Osteocyte (in vitro differentiated cells): ENCODE data around the gene RASGEF1C. TPM values are rescaled to one million over a fixed set of nuclear protein-coding genes. Genes with fewer than 3 reads are reported as not detected.
A peak's percentile ranks its signal among the peaks of the same experiment; 100 is the strongest.

ENCODE experiments used
- DNase-seq: peaks from one replicate; pipeline ENCODE4 v3.0.0; 2021; ENCODE audit warnings: mixed read lengths; ENCODE audit not compliant: unreplicated experiment; ENCODE audit errors: extremely low spot score
- H3K27ac Mint-ChIP-seq: one replicate; pipeline ENCODE4 v1.8.0; 2021; ENCODE audit warnings: mild to moderate bottlenecking, mixed read lengths; ENCODE audit not compliant: unreplicated experiment
- H3K27me3 Mint-ChIP-seq: one replicate; pipeline ENCODE4 v1.8.0; 2021; ENCODE audit warnings: mixed read lengths; ENCODE audit not compliant: unreplicated experiment
- H3K36me3 Mint-ChIP-seq: one replicate; pipeline ENCODE4 v1.8.0; 2021; ENCODE audit warnings: mixed read lengths; ENCODE audit not compliant: unreplicated experiment
- H3K4me1 Mint-ChIP-seq: one replicate; pipeline ENCODE4 v1.8.0; 2021; ENCODE audit warnings: mixed read lengths; ENCODE audit not compliant: unreplicated experiment
- H3K4me3 Mint-ChIP-seq: one replicate; pipeline ENCODE4 v1.8.0; 2021; ENCODE audit warnings: mild to moderate bottlenecking, moderate library complexity, mixed read lengths; ENCODE audit not compliant: unreplicated experiment
- H3K9me3 Mint-ChIP-seq: one replicate; pipeline ENCODE4 v1.8.0; 2021; ENCODE audit warnings: mixed read lengths; ENCODE audit not compliant: unreplicated experiment
- total RNA-seq: library from RNA; stranded (reverse); gene quantifications from 2 replicates; pipeline ENCODE4 v1.2.1, GENCODE V29; 2021
- TF ChIP-seq, protein P1 (sequence below): fragments of 200-600 bp; sonication (generic); IDR thresholded peaks from 2 replicates; pipeline ENCODE4 v1.5.0; 2021; ENCODE audit warnings: antibody characterized with exemption, mild to moderate bottlenecking, moderate library complexity

Gene RASGEF1C
- total RNA-seq, 1 donor from 2014 or later, result not detected

- peak; percentile 56 for DNase-seq
- Mint-ChIP-seq H3K36me3 (no peaks in the 10 kb centered on the region), H3K4me1 (no peaks in the 10 kb centered on the region), H3K9me3 (peaks cover 15% of the 10 kb centered on the region), H3K27me3 (no peaks in the 10 kb centered on the region), H3K4me3 (no peak overlapping the region), H3K27ac (no peak overlapping the region)
- TF ChIP-seq, protein P1, sequence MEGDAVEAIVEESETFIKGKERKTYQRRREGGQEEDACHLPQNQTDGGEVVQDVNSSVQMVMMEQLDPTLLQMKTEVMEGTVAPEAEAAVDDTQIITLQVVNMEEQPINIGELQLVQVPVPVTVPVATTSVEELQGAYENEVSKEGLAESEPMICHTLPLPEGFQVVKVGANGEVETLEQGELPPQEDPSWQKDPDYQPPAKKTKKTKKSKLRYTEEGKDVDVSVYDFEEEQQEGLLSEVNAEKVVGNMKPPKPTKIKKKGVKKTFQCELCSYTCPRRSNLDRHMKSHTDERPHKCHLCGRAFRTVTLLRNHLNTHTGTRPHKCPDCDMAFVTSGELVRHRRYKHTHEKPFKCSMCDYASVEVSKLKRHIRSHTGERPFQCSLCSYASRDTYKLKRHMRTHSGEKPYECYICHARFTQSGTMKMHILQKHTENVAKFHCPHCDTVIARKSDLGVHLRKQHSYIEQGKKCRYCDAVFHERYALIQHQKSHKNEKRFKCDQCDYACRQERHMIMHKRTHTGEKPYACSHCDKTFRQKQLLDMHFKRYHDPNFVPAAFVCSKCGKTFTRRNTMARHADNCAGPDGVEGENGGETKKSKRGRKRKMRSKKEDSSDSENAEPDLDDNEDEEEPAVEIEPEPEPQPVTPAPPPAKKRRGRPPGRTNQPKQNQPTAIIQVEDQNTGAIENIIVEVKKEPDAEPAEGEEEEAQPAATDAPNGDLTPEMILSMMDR, result no peak
Observed at GRCh38 chr5:180109920-180110319, 99.1 kb downstream of the RASGEF1C start.

- DNase-seq, result no peak
- Mint-ChIP-seq H3K4me3 (no peak overlapping the region), H3K27ac (no peak overlapping the region), H3K9me3 (peaks cover 15% of the 10 kb centered on the region), H3K36me3 (no peaks in the 10 kb centered on the region), H3K27me3 (peaks cover 6% of the 10 kb centered on the region), H3K4me1 (no peaks in the 10 kb centered on the region)
- TF ChIP-seq, protein P1, result no peak
Observed at GRCh38 chr5:180107005-180107404, 102.0 kb downstream of the RASGEF1C start.

GRCh38 chr5:180105827-180106312, 103.1 kb downstream of the RASGEF1C start:
- Mint-ChIP-seq H3K9me3 (peaks cover 15% of the 10 kb centered on the region), H3K4me1 (no peaks in the 10 kb centered on the region), H3K27me3 (peaks cover 6% of the 10 kb centered on the region), H3K27ac (no peak overlapping the region), H3K36me3 (no peaks in the 10 kb centered on the region), H3K4me3 (no peak overlapping the region)
- DNase-seq, result no peak
- TF ChIP-seq, protein P1, result no peak

DNA sequence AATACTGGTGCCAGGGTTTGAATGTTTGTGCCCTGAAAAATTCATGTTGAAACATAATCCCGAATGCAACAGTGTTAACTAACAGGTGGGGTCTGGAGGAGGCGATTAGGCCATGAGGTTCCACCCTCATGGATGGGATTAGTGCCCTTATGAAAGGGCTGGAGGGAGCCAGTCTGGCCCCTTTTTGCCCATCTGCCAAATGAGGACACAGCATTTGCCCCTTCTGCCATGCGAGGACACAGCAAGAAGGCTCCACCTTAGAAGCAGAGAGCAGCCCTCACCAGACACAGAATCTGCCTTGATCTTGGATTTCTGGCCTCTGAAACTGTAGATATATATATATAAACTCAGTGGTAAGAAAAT, 104.9 kb downstream of the RASGEF1C start:
- H3K36me3 Mint-ChIP-seq, result no peaks in the 10 kb centered on the region
- peaks cover 6% of the 10 kb centered on the region for H3K27me3 Mint-ChIP-seq
- no peak overlapping the region for H3K4me3 Mint-ChIP-seq
- no peak overlapping the region for H3K27ac Mint-ChIP-seq
- no peaks in the 10 kb centered on the region for H3K4me1 Mint-ChIP-seq
- no peak for DNase-seq
- H3K9me3 Mint-ChIP-seq, result peaks cover 15% of the 10 kb centered on the region
- TF ChIP-seq, protein P1, result no peak

DNA sequence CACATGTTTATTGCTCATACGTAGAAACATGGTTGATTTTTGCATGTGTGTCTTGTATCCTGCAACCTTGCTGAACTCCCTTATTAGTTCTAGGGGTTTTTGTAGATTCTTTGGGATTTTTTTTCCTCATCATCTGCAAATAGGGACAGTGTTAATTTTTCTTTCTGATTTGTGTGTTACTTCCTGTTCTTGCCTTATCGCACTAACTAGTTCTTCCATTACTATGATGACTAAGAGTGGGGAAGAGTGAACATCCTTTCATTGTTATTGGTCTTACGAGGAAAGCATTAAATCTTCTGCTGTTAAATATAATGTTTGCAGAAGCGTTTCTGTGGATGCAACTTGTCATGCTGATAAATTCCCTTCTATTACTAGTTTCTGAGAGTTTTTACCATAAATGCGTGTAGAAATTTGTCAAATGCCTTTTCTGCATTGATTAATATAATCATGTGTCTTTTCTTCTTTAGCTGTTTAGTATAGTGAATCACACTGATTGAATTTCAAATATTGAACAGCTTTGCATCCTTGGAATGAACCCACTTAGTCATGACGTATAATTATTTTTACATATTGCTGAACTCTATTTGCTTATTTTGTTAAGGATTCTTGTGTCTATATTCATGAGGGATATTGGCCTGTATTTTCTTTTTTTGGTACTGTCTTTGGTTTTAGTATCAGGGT, 105.4 kb downstream of the RASGEF1C start:
- TF ChIP-seq, protein P1, result no peak
- H3K27ac Mint-ChIP-seq, result no peak overlapping the region
- H3K4me1 Mint-ChIP-seq, result no peaks in the 10 kb centered on the region
- H3K9me3 Mint-ChIP-seq, result peaks cover 14% of the 10 kb centered on the region
- H3K27me3 Mint-ChIP-seq, result peaks cover 6% of the 10 kb centered on the region
- DNase-seq, result no peak
- no peaks in the 10 kb centered on the region for H3K36me3 Mint-ChIP-seq
- H3K4me3 Mint-ChIP-seq, result no peak overlapping the region
